NT2/D1 (cell line): ENCODE data around the gene KRTAP10-9.

Experiments used
- YY1 ChIP-seq: IDR thresholded peaks from 2 replicates; pipeline ENCODE4 v1.6.1; 2011; ENCODE audit not compliant: insufficient read length, insufficient read depth
- ZNF274 ChIP-seq: IDR thresholded peaks from 2 replicates; pipeline ENCODE4 v1.6.1; 2011; ENCODE audit warnings: mild to moderate bottlenecking, low read depth, low read length

DNA sequence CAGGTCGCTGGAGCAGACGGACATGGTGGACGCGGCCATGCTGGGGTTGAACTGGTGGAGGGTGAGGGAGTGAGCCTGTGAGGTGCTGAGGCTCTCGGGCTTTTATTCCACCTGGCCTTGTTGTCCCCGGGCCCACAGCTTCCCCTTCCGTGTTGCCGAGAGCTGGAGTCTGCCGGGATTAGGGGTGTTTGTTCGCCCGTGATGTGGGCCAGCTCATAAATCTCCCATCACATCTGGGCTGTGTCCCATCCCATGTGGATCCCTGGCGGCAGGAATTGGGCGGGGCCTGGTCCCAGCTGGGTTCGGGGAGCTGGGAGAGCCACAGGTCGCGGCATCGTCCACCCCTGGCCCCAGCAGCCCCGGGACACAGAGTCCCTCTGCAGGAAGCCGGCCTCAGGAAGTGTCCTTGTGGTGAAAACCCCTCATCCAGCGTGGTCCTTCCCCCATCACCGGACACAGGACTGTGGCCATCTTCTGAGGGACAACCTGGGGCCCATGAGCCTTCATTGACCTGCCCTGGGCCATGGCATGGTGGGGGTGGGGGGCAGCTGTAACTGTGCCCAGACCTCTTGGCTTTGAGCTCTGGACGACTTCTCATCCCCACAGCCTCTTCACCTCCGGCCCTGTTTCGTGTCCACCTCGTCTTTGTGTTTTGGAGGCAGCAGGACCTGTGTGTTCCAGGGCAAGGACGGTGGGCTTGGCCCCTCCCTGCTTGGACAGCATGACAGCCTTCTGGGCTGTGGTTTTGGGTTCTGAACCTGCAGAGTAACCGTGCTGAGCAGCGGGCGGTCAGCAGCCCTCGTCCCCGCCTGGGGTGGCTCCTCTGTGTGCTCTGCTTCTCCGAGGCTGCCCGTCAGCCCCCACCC is 34.2 kb upstream of the KRTAP10-9 start, which contains the start of gene KRTAP10-6:
- TF ChIP-seq ZNF274 (no peak), YY1 (no peak)
